ENCODE results near the gene TMEM25.

The TMEM25 gene

GRCh38 chr11:118581057-118581456, 50.1 kb downstream of the TMEM25 start:
- no peak for DNase-seq
